Activated CD4-positive, CD25-positive, alpha-beta regulatory T cell treated with anti-CD3 and anti-CD28 coated beads, Interleukin-2, amount 50 U/mL, for 24 hours (primary cell): ENCODE data around the gene THADA.
"Not testable (repeated sequence)": the region's sequence is repeated elsewhere in the genome, so short reads cannot be mapped to it uniquely, and the experiment has no call there.

Experiments
- ATAC-seq, 2 donors: fragments of 150-1000 bp; cut with Tn5 transposase; one replicate each; pipeline ENCODE4 v1.10.0; 2021; ENCODE audit warnings: mild to moderate bottlenecking in 1 of 2, moderate library complexity in 1 of 2

The THADA gene

DNA sequence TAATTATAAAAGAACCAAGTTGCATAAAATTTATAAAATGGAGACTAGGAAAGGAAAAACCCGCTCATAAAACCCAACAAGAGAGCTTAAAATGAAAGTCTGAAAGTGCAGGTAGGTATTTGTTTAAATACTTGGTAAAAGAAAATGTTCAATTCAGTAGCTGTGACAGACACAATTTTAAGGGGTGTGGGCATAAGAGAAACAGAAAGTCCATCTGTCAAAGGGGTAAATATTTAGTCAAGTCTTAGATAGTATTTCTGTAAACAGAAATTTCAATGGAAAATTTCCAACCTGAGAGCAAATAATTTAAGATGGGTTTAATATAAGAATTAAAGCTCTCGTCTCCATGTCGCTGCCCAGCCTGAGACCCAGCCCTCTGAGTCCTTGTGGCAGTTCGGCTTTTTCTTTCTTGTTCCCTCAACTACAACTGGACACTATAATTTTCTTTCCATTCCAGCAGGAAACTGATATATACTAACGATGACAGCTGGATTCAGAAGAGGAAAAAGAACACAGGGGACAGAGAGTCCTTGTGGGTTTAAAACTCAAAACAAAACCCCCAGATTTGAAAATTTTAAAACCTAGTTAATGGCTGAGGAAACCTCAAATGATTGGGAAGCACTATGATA is 281.4 kb downstream of the THADA start:
- ATAC-seq: no peak

- ATAC-seq: no peak
These were observed 282.2 kb downstream of the THADA start for GRCh38 chr2:43313642-43314017.

DNA sequence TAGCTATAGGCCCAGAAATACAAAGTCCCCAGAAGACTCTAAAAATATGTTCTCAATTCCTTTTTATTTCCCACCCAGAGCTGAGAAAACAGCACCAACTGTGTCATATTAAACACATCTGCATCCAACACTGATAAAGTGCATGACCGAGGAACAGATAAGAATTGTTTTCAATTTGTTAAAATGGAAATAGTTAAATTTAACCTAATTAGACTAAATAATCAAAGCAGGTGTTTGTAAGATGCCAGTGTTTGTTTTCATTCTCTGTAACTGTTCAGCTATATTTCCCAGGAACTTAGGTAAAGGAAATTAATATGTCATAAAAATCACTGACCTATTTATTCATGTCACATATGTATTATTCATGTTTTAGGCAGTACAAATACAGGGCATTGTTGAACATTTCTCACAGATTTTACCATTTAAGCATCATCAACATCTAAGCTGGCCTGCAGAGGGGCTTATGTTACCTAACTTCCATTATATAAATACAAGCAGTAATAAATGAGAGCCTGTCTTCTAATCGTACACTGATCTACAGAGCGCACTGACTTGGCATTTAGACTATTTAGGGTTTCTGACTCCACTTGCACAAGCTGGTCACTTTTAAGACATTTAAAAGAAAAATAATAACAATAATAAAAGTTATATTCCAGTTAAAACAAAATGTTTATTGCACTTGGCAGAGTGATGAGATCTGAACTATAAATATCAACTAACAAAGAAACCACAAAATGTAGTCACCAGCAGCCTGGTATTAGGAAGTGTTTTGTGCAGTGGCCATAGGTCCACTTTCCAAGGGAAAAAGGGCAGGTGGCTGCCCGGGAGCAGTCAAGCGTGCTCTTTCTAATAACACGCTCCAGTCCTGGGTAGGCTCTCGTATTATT is 282.8 kb downstream of the THADA start:
- ATAC-seq: no peak

GRCh38 chr2:43311276-43311675 is 284.6 kb downstream of the THADA start:
- no peak for ATAC-seq

- no peak for ATAC-seq
These were observed 285.9 kb downstream of the THADA start for GRCh38 chr2:43309935-43310334.

DNA sequence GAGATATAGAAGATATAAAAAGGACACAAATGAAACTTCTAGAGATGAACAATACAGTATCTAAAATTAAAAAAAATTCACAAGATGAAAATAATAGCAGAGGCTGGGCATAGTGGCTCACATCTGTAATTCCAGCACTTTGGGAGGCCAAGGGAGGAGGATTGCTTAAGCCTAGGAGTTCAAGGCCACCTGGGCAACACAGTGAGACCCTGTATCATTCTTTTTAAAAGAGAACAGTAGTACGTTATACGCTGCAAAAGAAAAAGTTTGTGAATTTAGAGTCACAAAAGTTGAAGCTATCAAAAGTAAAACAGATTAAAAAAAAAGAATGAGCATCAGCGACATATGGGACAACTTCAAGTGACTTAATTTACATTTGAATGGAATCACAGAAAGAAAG is 287.9 kb downstream of the THADA start:
- ATAC-seq: no peak

DNA sequence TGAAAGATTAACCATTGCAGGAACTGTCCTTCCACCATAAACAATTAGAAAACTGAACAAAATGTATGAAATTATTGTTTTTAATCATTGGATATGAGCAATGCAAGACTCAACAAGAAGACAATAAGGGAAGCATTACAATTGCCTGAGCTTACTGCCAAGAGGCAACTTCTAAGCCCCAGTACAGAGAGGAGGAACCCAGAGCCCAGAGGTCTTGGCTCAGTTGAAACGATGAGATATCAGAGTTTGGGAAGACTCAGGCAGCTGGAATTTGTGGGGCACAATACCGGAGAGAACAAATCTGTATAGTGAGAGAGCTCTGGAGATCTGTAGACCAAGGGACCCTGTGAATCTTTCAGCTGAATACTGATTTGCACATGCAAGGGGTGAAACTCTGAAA is 288.8 kb downstream of the THADA start:
- no peak for ATAC-seq

DNA sequence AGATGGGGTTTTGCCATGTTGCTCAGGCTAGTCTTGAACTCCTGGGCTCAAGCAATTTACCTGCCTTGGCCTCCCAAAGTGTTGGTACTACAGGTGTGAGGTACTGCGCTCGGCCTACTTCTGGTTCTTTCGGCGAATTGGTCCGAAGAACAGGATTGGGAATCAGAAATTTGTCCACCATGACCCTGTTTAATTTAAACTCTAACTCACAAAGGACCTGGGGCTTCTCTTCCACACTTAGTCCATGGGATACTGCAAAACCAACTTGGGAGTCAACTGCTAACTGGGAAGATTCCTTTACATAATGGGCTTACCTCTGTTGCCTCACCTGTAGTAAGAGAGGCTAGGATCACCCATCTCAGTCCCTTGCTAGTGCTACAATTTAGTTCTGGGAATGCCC is 289.6 kb downstream of the THADA start:
- no peak for ATAC-seq

GRCh38 chr2:43305517-43305916 is 290.3 kb downstream of the THADA start:
- ATAC-seq: no peak

- no peak for ATAC-seq
These were observed 290.8 kb downstream of the THADA start for GRCh38 chr2:43305012-43305411.

- ATAC-seq: no peak
These were observed 291.9 kb downstream of the THADA start for GRCh38 chr2:43303889-43304288.

DNA sequence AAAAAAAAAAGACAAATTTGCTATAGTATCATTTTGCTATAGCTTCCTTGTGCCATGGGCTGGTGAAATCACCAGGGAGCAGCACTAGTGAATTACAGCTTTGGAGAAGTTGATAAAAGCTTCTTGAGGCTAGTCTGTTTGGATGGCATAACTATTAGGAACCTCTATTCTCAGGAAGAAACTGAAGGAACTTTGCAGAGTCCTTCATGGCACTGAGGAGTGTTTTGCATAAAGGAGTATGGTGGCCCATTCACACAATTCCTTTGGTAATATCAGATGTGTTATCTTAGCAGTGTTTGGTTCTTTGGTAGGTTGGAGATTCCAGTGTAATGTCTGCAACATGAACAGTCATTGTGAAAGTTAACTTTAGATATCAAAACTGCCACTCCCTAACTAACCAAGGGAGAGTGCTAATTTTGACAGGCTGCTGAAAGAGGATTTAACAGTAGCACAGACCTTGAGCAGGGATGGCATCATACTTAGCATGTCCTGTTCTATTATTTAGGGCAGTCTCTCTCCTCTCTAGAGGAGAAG is 292.8 kb downstream of the THADA start:
- ATAC-seq: no peak

DNA sequence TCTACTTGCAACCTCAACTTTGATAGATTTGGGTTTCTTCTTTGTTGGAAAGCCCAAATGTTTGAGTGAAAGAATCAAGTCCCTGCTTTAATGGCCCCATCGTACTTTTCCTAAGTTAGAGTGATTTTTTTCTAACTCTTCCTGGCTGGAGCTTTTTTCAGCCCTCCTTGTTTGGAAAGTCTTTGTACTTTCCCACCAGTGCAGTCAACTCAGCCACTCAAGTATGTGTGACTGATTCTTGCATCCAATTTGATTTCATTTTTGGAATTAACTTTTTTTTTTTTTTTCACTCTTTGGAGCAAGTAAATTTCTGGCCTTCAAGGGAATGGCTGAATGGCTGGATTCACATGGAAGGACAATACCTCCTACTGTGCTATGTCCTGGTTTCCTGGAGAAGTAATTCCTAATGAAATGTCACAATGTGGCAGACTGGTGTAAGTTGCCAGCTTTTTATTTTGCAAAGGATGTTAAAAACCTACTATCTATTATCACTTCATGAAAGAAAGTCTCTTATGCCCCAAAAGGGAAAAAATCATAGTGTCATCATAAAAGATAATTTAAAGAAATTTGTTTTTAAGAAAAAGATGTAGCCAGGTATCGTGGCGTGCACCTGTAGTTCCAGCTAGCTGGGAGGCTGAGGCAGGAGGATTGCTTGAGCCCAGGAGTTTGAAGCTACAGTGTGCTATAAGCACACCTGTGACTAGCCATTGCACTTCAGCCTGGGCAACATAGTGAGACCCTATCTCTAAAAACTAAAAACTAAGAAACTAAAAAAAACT is 293.5 kb downstream of the THADA start:
- no peak for ATAC-seq

- no peak for ATAC-seq
These were observed 294.9 kb downstream of the THADA start for GRCh38 chr2:43300781-43301583.

GRCh38 chr2:43300222-43300621 is 295.6 kb downstream of the THADA start:
- no peak for ATAC-seq

- ATAC-seq: no peak
These were observed 297.3 kb downstream of the THADA start for GRCh38 chr2:43298500-43298899.

DNA sequence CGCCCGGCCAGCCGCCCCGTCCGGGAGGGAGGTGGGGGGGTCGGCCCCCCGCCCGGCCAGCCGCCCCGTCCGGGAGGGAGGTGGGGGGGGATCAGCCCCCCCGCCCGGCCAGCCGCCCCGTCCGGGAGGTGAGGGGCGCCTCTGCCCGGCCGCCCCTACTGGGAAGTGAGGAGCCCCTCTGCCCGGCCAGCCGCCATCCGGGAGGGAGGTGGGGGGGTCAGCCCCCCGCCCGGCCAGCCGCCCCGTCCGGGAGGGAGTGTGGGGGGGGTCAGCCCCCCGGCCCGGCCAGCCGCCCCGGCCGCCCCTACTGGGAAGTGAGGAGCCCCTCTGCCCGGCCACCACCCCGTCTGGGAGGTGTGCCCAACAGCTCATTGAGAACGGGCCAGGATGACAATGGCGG is 298.1 kb downstream of the THADA start:
- not testable (repeated sequence) for ATAC-seq

DNA sequence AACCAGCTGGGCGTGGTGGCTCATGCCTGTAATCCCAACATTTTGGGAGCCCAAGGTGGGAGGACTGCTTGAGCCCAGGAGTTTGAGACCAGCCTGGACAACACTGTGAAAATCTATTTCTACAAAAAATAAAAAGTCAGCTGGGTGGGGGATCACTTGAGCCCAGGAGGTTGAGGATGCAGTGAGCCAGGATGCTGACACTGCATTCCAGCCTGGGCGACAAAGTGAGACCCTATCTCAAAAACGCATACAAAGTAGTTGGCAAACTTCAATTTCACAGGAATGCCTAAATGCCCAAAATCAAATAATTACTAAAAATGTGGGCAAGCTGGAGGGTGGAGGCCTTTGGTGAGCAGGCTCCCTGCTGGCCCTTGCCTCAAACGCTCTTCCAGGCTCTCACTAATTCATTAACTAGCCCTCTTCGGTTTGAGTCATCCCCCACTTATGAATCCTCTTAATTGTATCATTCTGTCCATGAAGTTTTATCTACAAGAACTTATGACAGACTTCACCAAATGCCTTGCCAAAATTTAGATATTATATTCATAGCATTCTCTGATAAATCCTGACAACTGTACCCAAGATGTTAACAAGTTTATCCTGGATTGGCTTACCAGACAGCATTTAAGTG is 300.8 kb downstream of the THADA start:
- no peak for ATAC-seq

GRCh38 chr2:43293744-43294695 is 301.8 kb downstream of the THADA start:
- ATAC-seq: peak; percentile 98 to 100

DNA sequence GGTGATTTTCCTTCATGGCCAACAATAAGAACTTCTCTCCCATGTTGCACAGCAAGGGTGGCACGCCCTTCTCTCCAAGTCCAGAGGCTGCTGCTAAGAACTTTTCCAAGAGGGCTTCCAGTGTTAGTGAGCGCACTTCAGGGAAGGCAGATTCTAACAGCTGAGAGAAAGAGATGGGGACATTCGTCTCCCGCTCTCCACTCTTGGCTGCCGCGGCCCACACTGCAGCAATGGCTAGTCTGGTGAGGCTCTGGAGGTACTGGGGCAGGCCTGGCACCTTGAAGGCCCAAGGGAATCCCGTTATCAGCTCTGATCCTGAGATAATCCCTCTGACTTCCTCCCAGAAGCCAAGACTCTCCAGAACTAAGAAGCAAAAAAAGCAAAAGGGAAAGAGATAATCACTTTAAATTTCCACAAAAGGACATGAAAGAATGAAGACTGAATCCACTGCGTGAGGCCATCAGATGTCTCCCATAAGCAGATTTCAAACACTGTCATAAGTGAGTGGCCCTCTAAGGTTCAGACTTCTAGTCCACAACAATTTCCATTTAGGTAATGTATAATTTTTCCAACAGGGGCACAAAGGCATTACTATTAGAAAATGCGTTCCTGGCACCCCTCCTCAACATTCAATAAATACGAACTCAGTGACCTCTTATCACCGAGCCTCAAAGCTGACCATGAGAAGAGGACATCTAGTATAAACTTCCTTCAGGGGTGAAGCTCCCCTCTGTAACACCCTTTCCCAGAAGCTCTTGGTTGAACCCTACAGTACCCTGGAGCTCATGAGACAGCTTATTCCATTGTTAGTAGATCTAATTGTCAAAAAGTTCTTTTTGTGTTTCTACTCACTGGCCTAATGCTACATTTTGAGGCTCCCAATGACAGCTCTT is 302.7 kb downstream of the THADA start:
- ATAC-seq: peak in 1 of 2 donors; percentile 3
